ENCODE data around the gene VAV3. TPM values are rescaled to one million over a fixed set of nuclear protein-coding genes. Genes with fewer than 3 reads are reported as not detected.

VAV3 gene, protein sequence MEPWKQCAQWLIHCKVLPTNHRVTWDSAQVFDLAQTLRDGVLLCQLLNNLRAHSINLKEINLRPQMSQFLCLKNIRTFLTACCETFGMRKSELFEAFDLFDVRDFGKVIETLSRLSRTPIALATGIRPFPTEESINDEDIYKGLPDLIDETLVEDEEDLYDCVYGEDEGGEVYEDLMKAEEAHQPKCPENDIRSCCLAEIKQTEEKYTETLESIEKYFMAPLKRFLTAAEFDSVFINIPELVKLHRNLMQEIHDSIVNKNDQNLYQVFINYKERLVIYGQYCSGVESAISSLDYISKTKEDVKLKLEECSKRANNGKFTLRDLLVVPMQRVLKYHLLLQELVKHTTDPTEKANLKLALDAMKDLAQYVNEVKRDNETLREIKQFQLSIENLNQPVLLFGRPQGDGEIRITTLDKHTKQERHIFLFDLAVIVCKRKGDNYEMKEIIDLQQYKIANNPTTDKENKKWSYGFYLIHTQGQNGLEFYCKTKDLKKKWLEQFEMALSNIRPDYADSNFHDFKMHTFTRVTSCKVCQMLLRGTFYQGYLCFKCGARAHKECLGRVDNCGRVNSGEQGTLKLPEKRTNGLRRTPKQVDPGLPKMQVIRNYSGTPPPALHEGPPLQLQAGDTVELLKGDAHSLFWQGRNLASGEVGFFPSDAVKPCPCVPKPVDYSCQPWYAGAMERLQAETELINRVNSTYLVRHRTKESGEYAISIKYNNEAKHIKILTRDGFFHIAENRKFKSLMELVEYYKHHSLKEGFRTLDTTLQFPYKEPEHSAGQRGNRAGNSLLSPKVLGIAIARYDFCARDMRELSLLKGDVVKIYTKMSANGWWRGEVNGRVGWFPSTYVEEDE
- total RNA-seq (10 to 100 TPM; 28.2 to 63.0 (median 50.0) TPM), polyA plus RNA-seq (10 to 100 TPM; 10.5 to 13.8 (median 13.1) TPM)
- long read RNA-seq, donor 1, full-length matches to known transcripts: 1 of 1 reads
- long read RNA-seq, donor 1, partial matches to known transcripts: 0 of 1 reads
- long read RNA-seq, donor 1, other reads (novel, unspliced or antisense): 0 of 1 reads
- long read RNA-seq, donor 2: 0 reads

- TF ChIP-seq POLR2AphosphoS5 (IDR thresholded peaks at IDR 0.05) (peak; percentile 73 to 84 (median 74)), CTCF (IDR thresholded peaks at IDR 0.05 in 8 of 11, conservative IDR thresholded peaks at IDR 0.05 in 3 of 11) (peak in 8 of 11 experiments; percentile 24 to 52 (median 38)), POLR2A (IDR thresholded peaks at IDR 0.05) (peak in 1 of 3 donors; percentile 21)
- 0 to 2% (median 1%) methylated on average over 49 to 73 of the region's 73 CpGs for WGBS, 5 donors
- peak; percentile 94 for DNase-seq
- peak within 1 kb of the TSS; percentile 61 to 99 (median 87) for H3K4me3 ChIP-seq
- H3K4me1 ChIP-seq: peaks cover 17 to 61% (median 32%) of the 10 kb centered on the region in 6 donors
- H3K27ac ChIP-seq: peak within 1 kb of the TSS; percentile 85 to 96 (median 93)
- no peaks in the 10 kb centered on the region for H3K36me3 ChIP-seq
- no peaks in the 10 kb centered on the region for H3K27me3 ChIP-seq (replicated peaks in 1 of 7)
- intact Hi-C loops (cut with DNase I; ENCODE audit: low total_unique reads): loop anchor here (10.0 kb wide), 2 partner anchors 159 to 181 kb away; no protein-coding TSS in a partner anchor
- H3K9me3 ChIP-seq: no peaks in the 10 kb centered on the region
These were observed at the start of gene VAV3 for GRCh38 chr1:107965110-107965991. TSS of gene VAV3 (minus strand) at chr1:107965180. CDS start at chr1:107964869, 311 bp downstream.

GRCh38 chr1:108012553-108012952 is 47.6 kb upstream of the VAV3 start:
- H3K4me1 ChIP-seq: peaks cover 0 to 12% (median 2%) of the 10 kb centered on the region in 6 donors
- no peak overlapping the region for H3K4me3 ChIP-seq
- no peak overlapping the region for H3K27ac ChIP-seq
- TF ChIP-seq POLR2AphosphoS5 (IDR thresholded peaks at IDR 0.05) (no peak), CTCF (IDR thresholded peaks at IDR 0.05 in 8 of 11, conservative IDR thresholded peaks at IDR 0.05 in 3 of 11) (no peak), POLR2A (IDR thresholded peaks at IDR 0.05) (no peak)
- no peak for DNase-seq
- no peaks in the 10 kb centered on the region for H3K9me3 ChIP-seq
- H3K36me3 ChIP-seq: no peaks in the 10 kb centered on the region
- intact Hi-C loops (cut with DNase I; ENCODE audit: low total_unique reads): no loop called here
- no peaks in the 10 kb centered on the region for H3K27me3 ChIP-seq (replicated peaks in 1 of 7)

- peaks cover 0 to 20% (median 2%) of the 10 kb centered on the region in 6 donors for H3K4me1 ChIP-seq
- DNase-seq: no peak
- no peak overlapping the region for H3K27ac ChIP-seq
- WGBS, 5 donors: 80 to 86% (median 86%) methylated on average over 6 of the region's 6 CpGs
- no peak overlapping the region for H3K4me3 ChIP-seq
- intact Hi-C loops (cut with DNase I; ENCODE audit: low total_unique reads): no loop called here
- H3K27me3 ChIP-seq (replicated peaks in 1 of 7): no peaks in the 10 kb centered on the region
- TF ChIP-seq POLR2AphosphoS5 (IDR thresholded peaks at IDR 0.05) (no peak), CTCF (IDR thresholded peaks at IDR 0.05 in 8 of 11, conservative IDR thresholded peaks at IDR 0.05 in 3 of 11) (no peak), POLR2A (IDR thresholded peaks at IDR 0.05) (no peak)
- H3K36me3 ChIP-seq: no peaks in the 10 kb centered on the region
- H3K9me3 ChIP-seq: no peaks in the 10 kb centered on the region
These were observed 46.3 kb upstream of the VAV3 start for GRCh38 chr1:108011295-108011694.

Measured in spleen (tissue), 13 donors.